ENCODE results near the gene TFPT. TPM values are rescaled to one million over a fixed set of nuclear protein-coding genes. Genes with fewer than 3 reads are reported as not detected.

TFPT gene
- total RNA-seq, 6 donors from 2014 or later, result 10.5 to 51.3 (median 26.2) TPM

GRCh38 chr19:54158812-54159351, 43.4 kb upstream of the TFPT start:
- ATAC-seq (ENCODE audit: low FRiP score in 2 of 2) (no peak), DNase-seq (no peak)
- peak overlapping the region; percentile 76 to 96 (median 85) for H3K4me3 ChIP-seq
- H3K27ac ChIP-seq, result peak overlapping the region; percentile 96 to 98 (median 96)
- H3K27me3 ChIP-seq, result no peaks in the 10 kb centered on the region
- no peak for TF ChIP-seq CTCF (IDR thresholded peaks at IDR 0.05)
- TF ChIP-seq EP300 (IDR thresholded peaks at IDR 0.05), result no peak
- TF ChIP-seq POLR2A (IDR thresholded peaks at IDR 0.05), result no peak
- TF ChIP-seq POLR2AphosphoS5 (IDR thresholded peaks at IDR 0.05), result no peak
- WGBS, 2 donors, result 6 to 12% methylated on average over 19 of the region's 19 CpGs
- H3K36me3 ChIP-seq, result peaks cover 5 to 45% (median 40%) of the 10 kb centered on the region in 4 donors
- peaks cover 36 to 50% (median 41%) of the 10 kb centered on the region in 4 donors for H3K4me1 ChIP-seq
- no peaks in the 10 kb centered on the region for H3K9me3 ChIP-seq

- Histone ChIP-seq H3K36me3 (peaks cover 21 to 64% (median 60%) of the 10 kb centered on the region in 4 donors), H3K9me3 (no peaks in the 10 kb centered on the region), H3K4me3 (no peak overlapping the region), H3K27me3 (no peaks in the 10 kb centered on the region), H3K4me1 (peaks cover 26 to 40% (median 28%) of the 10 kb centered on the region in 4 donors), H3K27ac (no peak overlapping the region)
- 91 to 100% methylated on average over 3 of the region's 3 CpGs for WGBS, 2 donors
- TF ChIP-seq EP300 (IDR thresholded peaks at IDR 0.05) (no peak), POLR2AphosphoS5 (IDR thresholded peaks at IDR 0.05) (no peak), CTCF (IDR thresholded peaks at IDR 0.05) (no peak), POLR2A (IDR thresholded peaks at IDR 0.05) (no peak)
- ATAC-seq (ENCODE audit: low FRiP score in 2 of 2), result no peak
- DNase-seq, result no peak
These were observed 41.5 kb upstream of the TFPT start for GRCh38 chr19:54156953-54157352.

GRCh38 chr19:54156490-54156889, 41.0 kb upstream of the TFPT start:
- H3K4me3 ChIP-seq, result no peak overlapping the region
- H3K4me1 ChIP-seq, result peaks cover 21 to 37% (median 24%) of the 10 kb centered on the region in 4 donors
- no peak for TF ChIP-seq POLR2A (IDR thresholded peaks at IDR 0.05)
- no peak overlapping the region for H3K27ac ChIP-seq
- H3K9me3 ChIP-seq, result no peaks in the 10 kb centered on the region
- no peak for ATAC-seq (ENCODE audit: low FRiP score in 2 of 2)
- no peak for DNase-seq
- H3K36me3 ChIP-seq, result peaks cover 25 to 69% (median 64%) of the 10 kb centered on the region in 4 donors
- WGBS, 2 donors, result 84 to 85% methylated on average over 11 of the region's 11 CpGs
- H3K27me3 ChIP-seq, result no peaks in the 10 kb centered on the region

GRCh38 chr19:54155694-54156093, 40.2 kb upstream of the TFPT start:
- peaks cover 25 to 77% (median 70%) of the 10 kb centered on the region in 4 donors for H3K36me3 ChIP-seq
- DNase-seq (peak in 1 of 2 donors; percentile 85), ATAC-seq (ENCODE audit: low FRiP score in 2 of 2) (no peak)
- H3K4me1 ChIP-seq, result peaks cover 16 to 29% (median 18%) of the 10 kb centered on the region in 4 donors
- no peaks in the 10 kb centered on the region for H3K27me3 ChIP-seq
- TF ChIP-seq POLR2A (IDR thresholded peaks at IDR 0.05) (no peak), CTCF (IDR thresholded peaks at IDR 0.05) (no peak), POLR2AphosphoS5 (IDR thresholded peaks at IDR 0.05) (no peak), EP300 (IDR thresholded peaks at IDR 0.05) (no peak)
- WGBS, 2 donors, result 66 to 93% methylated on average over 13 to 14 of the region's 19 CpGs
- H3K9me3 ChIP-seq, result no peaks in the 10 kb centered on the region
- no peak overlapping the region for H3K27ac ChIP-seq
- H3K4me3 ChIP-seq, result no peak overlapping the region

GRCh38 chr19:54154603-54155345, 39.3 kb upstream of the TFPT start:
- no peaks in the 10 kb centered on the region for H3K27me3 ChIP-seq
- no peak overlapping the region for H3K27ac ChIP-seq
- peaks cover 25 to 86% (median 79%) of the 10 kb centered on the region in 4 donors for H3K36me3 ChIP-seq
- H3K4me1 ChIP-seq, result peaks cover 9 to 22% (median 12%) of the 10 kb centered on the region in 4 donors
- no peak overlapping the region for H3K4me3 ChIP-seq
- DNase-seq, result no peak
- TF ChIP-seq POLR2A (IDR thresholded peaks at IDR 0.05) (no peak), POLR2AphosphoS5 (IDR thresholded peaks at IDR 0.05) (no peak), EP300 (IDR thresholded peaks at IDR 0.05) (no peak), CTCF (IDR thresholded peaks at IDR 0.05) (no peak)
- ATAC-seq (ENCODE audit: low FRiP score in 2 of 2), result no peak
- WGBS, 2 donors, result 65 to 72% methylated on average over 18 of the region's 18 CpGs
- no peaks in the 10 kb centered on the region for H3K9me3 ChIP-seq

Measured in upper lobe of left lung (tissue), 6 donors.